ENCODE measurements around the gene TCAP.

The TCAP gene

GRCh38 chr17:39671651-39672521, 6.7 kb downstream of the TCAP start:
- no peak overlapping the region for H3K4me3 ChIP-seq (ENCODE audit: control insufficient read depth, low read depth, low read length)
- peak; percentile 67 for TF ChIP-seq CTCF (IDR thresholded peaks at IDR 0.05; ENCODE audit: control insufficient read depth, insufficient read depth, low read depth, low read length, missing control alignments)
- DNase-seq (ENCODE audit: low read depth): no peak

- no peak overlapping the region for H3K4me3 ChIP-seq (ENCODE audit: control insufficient read depth, low read depth, low read length)
- no peak for TF ChIP-seq CTCF (IDR thresholded peaks at IDR 0.05; ENCODE audit: control insufficient read depth, insufficient read depth, low read depth, low read length, missing control alignments)
- no peak for DNase-seq (ENCODE audit: low read depth)
These were observed 7.6 kb downstream of the TCAP start for GRCh38 chr17:39672522-39673334.

- no peak overlapping the region for H3K4me3 ChIP-seq (ENCODE audit: control insufficient read depth, low read depth, low read length)
- no peak for TF ChIP-seq CTCF (IDR thresholded peaks at IDR 0.05; ENCODE audit: control insufficient read depth, insufficient read depth, low read depth, low read length, missing control alignments)
- no peak for DNase-seq (ENCODE audit: low read depth)
These were observed 8.4 kb downstream of the TCAP start for GRCh38 chr17:39673335-39674081.

GRCh38 chr17:39674179-39674578, 9.0 kb downstream of the TCAP start:
- H3K4me3 ChIP-seq (ENCODE audit: control insufficient read depth, low read depth, low read length): no peak overlapping the region
- no peak for DNase-seq (ENCODE audit: low read depth)
- no peak for TF ChIP-seq CTCF (IDR thresholded peaks at IDR 0.05; ENCODE audit: control insufficient read depth, insufficient read depth, low read depth, low read length, missing control alignments)

GRCh38 chr17:39674702-39675389, 9.7 kb downstream of the TCAP start:
- TF ChIP-seq CTCF (IDR thresholded peaks at IDR 0.05; ENCODE audit: control insufficient read depth, insufficient read depth, low read depth, low read length, missing control alignments): no peak
- no peak overlapping the region for H3K4me3 ChIP-seq (ENCODE audit: control insufficient read depth, low read depth, low read length)
- DNase-seq (ENCODE audit: low read depth): no peak
